ENCODE data around the gene C1QTNF1. TPM values are rescaled to one million over a fixed set of nuclear protein-coding genes. Genes with fewer than 3 reads are reported as not detected.

Gene C1QTNF1
- total RNA-seq, 3 donors from 2014 or later, result 0.29 to 0.41 (median 0.38) TPM

DNA sequence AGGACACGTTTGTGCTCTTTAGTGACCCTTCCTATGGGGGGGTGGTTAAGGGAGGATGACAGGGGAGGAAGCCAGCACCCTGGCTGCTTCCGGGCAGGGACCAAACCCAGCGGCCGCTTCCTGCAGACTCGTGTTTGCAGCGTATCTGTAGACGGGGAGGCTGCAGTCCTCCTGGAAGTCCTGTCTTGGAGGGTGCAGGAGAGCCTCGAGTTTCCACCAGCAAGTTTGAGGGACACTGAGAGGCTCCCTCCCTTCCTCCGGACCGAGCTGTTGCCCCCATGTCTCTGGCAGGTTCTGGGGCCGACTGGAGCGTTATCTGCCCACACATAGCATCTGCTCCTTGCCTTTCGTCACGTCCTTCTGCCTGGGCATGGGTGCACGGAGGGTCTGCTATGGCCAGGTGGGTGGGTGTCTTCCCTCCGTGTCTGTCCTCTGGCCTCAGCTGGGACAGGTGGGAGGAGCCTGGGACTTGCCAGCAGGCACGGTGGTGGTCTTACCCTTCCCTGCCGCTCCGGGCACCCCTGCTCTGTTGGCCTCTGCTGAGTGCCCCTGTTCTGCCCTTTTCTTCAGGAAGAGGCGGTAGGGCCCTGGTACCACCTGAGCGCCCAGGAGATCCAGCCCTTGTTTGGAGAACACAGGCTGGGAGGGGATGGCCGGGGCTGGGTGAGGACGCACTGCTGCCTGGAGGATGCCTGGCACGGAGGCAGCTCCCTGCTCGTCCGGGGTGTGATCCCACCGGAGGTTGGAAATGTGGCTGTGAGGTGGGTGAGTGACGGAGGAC, 59.4 kb downstream of the C1QTNF1 start:
- Mint-ChIP-seq H3K4me3 (no peak overlapping the region), H3K27me3 (ENCODE audit: low read depth) (no peaks in the 10 kb centered on the region), H3K36me3 (ENCODE audit: insufficient read depth) (peaks cover 26% of the 10 kb centered on the region), H3K4me1 (ENCODE audit: low read depth) (no peaks in the 10 kb centered on the region), H3K9me3 (no peaks in the 10 kb centered on the region)
- DNase-seq (no peak), ATAC-seq (no peak)

DNA sequence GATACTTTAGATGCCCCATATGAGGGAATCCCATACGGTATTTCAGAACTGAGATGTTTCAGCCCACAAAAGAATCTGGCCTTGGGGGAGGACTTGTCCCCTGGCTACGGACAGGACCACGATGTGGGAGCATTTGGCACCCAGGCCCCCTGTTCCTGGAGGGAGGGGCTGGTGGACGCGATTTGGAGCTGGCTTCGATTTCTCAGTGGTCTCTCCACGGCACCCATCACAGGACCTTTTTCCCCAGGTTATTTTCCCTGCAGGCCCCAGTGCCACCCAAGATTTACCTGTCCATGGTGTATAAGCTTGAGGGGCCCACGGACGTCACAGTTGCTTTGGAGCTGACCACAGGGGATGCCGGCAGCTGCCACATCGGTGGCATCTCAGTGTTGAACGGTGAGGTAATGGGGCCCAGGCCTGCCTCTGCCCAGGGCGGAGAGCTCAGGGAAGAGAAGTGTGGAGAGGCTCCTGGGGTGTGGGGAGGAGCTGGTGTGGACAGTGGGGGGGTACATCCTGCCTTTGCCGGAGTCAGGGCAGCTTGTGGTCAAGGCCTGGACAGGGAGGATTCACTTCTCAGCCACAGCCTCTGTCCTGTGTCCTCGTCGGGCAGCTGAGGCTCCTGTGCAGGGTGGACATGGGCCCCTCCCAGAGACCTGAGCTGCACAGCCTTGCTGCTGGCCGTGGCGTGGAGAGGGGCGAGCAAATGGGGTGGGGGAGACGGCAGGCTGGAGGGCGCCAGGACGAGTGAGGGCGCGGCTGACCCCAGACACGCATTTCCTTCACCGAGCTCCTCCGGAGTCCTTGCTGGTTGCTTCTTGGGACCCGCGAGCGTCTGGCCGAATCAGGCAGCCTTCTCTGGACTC, 60.6 kb downstream of the C1QTNF1 start:
- Mint-ChIP-seq H3K9me3 (no peaks in the 10 kb centered on the region), H3K27me3 (ENCODE audit: low read depth) (no peaks in the 10 kb centered on the region), H3K36me3 (ENCODE audit: insufficient read depth) (peaks cover 23% of the 10 kb centered on the region), H3K4me1 (ENCODE audit: low read depth) (no peaks in the 10 kb centered on the region), H3K4me3 (no peak overlapping the region)
- DNase-seq (no peak), ATAC-seq (no peak)

DNA sequence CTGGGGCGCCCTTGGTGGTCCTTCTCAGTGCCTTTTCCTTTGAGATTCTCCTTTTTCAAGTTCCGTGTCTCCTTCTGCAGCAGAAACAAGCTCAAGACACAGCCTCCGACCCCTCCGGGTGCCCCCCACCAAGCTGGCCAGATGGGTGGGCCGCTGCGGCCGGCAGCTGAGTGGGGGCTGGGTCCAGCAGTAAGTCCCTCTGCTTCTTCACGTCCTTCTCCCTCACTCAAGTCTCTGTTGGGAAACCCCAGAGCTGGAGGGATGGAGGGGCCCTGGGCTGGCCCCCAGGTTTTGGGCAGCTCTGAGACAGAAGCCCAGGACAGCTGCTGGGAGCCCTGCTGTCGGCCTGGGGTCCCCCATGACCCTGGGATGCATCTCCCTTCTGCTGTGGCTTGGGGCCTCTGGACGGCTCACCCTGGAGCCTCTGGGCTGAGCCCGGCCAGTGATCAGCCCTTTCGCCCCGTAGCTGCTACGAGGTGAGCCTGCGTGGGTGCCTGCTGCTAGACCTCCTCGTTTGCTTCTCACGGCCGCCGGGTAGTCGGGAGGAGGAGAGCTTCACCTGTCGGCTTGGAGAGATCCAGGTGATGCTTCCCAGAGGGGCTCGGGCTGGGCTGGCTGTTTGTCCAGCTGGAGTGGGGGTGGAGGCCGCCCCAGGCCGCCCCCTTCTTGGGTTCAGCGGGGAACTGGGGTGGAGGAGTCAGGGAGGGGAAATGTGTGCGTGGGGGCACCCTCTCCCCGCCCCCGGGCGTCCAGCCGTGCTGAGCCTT, 61.4 kb downstream of the C1QTNF1 start:
- Mint-ChIP-seq H3K36me3 (ENCODE audit: insufficient read depth) (peaks cover 17% of the 10 kb centered on the region), H3K4me1 (ENCODE audit: low read depth) (no peaks in the 10 kb centered on the region), H3K27me3 (ENCODE audit: low read depth) (no peaks in the 10 kb centered on the region), H3K9me3 (no peaks in the 10 kb centered on the region), H3K4me3 (no peak overlapping the region)
- ATAC-seq (no peak), DNase-seq (no peak)

DNA sequence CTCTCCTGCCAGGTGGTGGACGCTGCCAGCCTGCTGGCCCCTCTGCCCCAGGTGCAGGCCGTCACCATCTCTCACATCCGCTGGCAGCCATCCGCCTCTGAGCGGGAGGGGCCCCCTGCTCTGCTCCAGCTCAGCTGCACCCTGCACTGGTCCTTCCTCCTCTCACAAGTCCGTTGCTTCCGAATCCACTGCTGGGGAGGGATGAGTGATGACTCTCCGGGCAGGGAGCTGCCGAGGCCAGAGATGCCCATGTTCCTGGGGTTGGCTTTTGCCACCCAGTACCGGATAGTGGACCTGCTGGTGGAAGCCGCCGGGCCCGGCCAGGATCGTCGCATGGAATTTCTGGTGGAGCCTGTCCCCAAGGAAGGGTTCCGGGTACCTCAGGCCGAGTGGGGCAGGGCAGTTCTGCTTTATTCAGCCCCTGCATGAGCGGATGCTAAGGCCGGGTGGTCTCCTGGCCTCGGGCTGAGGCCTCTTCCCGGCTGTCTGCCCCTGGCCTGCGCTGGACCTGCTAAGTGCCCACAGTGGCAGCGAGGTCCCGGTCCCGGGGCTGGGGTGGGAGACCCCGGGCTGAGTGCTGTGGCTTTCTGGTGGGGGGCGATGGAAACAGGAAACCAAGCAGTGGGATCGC, 62.1 kb downstream of the C1QTNF1 start:
- DNase-seq (no peak), ATAC-seq (no peak)
- Mint-ChIP-seq H3K9me3 (no peaks in the 10 kb centered on the region), H3K27me3 (ENCODE audit: low read depth) (no peaks in the 10 kb centered on the region), H3K4me1 (ENCODE audit: low read depth) (no peaks in the 10 kb centered on the region), H3K4me3 (peak overlapping the region; percentile 26), H3K36me3 (ENCODE audit: insufficient read depth) (peaks cover 11% of the 10 kb centered on the region)

DNA sequence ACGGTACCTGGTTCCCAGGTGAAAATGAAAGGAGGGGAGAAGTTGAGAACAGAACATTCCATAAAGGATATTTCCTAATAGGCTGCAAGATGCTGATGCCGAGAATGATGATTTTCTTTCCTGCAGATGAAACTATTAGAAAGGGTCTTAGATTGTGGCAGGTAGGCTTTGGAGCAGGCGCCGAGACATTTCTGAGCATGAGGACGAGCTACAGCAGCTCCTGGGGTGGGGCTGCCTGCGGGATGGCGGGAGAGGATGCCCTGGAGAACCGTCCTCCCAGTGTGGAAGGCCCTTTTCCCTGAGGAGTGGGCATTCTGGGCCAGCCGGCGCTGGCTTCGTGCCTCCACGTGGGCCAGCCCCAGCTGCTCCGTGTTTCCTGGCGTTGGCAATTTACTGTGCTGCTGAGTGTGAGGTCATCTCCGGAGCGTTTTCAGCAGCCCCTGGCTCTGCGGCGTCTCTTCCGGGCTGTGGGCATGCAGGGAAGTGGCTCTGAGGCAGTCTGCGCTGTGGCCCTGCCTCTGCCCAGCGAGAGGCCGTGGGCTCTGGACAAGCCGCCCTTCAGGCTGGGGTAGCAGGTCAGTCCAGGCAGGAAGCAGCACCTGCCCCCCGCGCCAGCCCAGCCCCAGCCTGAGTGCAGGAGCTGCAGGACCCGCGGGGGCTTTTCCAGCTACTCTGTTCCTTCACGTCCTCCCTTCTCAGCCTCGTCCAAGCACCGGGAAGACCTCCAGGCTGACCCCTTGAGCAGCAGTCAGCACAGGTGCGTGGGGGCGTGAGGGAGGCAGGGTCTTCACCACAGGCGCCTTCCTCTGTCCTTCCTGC, 62.8 kb downstream of the C1QTNF1 start:
- H3K4me1 Mint-ChIP-seq (ENCODE audit: low read depth), result no peaks in the 10 kb centered on the region
- H3K4me3 Mint-ChIP-seq, result no peak overlapping the region
- peaks cover 10% of the 10 kb centered on the region for H3K36me3 Mint-ChIP-seq (ENCODE audit: insufficient read depth)
- no peaks in the 10 kb centered on the region for H3K9me3 Mint-ChIP-seq
- DNase-seq, result no peak
- peak in 1 of 2 donors; percentile 4 for ATAC-seq
- no peaks in the 10 kb centered on the region for H3K27me3 Mint-ChIP-seq (ENCODE audit: low read depth)

DNA sequence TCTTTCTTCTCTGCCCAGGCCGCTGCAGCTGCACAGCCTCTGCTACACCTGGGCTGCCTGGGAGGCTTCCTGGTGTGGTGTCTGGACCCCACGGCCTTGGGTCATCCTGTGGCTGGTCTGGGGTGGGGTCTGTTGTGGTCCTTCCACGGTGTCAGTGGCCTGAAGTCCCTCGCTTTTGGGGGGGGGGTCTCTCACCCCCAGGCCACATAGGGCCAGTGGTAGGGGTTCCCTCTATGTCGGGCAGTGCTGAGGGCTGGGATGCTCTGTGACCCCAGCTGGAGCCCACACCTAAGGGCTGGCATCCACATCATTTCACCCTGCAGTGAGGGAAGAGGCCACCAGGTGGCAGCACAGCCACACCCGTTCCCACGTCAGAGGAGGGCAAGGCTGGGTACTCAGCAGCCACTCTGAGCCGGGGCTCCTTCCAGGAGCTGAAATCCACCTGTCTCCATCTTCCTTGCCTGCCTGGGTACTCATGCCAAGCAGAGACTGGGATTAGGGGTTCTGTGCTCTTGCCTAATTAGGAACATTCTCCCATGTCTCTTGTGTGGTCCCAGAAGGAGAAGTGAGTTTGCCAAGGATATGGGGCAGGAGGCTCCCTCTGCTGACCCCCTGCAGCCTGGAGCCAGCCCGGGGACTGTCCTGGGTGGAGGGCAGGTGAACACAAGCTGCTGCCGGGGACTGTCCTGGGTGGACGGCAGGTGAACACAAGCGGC, 63.6 kb downstream of the C1QTNF1 start:
- ATAC-seq (peak; percentile 77 to 85), DNase-seq (peak; percentile 57)
- peaks cover 2% of the 10 kb centered on the region for H3K4me1 Mint-ChIP-seq (ENCODE audit: low read depth)
- peaks cover 6% of the 10 kb centered on the region for H3K27me3 Mint-ChIP-seq (ENCODE audit: low read depth)
- no peaks in the 10 kb centered on the region for H3K9me3 Mint-ChIP-seq
- no peak overlapping the region for H3K4me3 Mint-ChIP-seq
- H3K36me3 Mint-ChIP-seq (ENCODE audit: insufficient read depth), result peaks cover 8% of the 10 kb centered on the region

DNA sequence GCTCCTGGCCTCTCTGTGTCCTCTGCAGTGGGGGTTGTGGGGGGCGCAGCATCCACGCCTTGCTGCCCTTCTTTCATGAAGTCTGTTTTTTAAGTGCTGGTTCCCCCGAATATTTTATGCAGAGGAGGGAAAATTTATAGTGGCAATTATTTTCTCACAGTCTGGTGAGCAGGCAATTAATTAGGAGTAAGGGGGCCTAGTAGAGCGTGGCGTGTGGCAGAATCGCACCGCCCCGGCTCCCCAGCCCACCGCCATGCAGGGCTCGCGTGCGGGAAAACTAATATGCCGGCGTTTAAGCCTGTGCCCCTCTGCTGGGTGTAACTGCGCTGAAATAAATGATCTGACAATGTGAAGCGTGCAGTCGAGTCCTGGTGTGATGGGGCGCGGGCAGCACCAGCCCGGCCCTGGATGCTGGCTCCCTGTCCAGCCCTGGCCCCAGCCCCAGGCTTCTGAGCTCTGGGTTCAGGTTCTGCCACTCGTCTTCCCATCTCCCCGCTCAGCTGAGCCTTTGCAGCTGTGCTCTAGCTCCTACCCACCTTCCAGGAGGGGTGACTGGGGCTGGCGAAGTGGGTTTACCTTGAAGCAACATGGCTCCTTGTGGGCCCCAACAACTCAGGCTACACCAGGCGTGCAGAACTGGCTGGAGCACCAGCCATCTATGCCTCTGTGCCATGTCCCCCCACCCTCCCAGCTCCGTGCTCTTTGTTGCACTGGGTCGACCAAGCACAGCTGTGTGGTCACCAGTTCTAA, 64.5 kb downstream of the C1QTNF1 start:
- DNase-seq (no peak), ATAC-seq (no peak)
- Mint-ChIP-seq H3K4me1 (ENCODE audit: low read depth) (peaks cover 4% of the 10 kb centered on the region), H3K27me3 (ENCODE audit: low read depth) (peaks cover 8% of the 10 kb centered on the region), H3K4me3 (no peak overlapping the region), H3K9me3 (no peaks in the 10 kb centered on the region), H3K36me3 (ENCODE audit: insufficient read depth) (peaks cover 8% of the 10 kb centered on the region)

DNA sequence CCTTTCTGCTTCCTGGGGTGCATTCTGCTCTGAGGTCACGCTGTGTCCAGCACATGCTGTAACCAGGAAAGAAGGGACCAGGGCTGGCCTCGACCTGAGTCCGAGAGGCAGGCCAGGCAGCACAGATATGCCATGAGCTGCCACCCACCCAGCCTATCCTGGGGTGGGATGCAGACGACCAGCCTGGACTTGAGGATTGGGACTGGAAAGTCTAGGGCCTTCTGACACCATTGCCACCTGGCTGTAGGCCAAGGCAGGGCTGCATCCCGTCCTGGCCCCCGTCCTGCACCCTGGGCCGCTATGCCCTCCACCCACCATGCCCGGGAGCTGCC, 65.0 kb downstream of the C1QTNF1 start:
- DNase-seq (no peak), ATAC-seq (no peak)
- peaks cover 4% of the 10 kb centered on the region for H3K36me3 Mint-ChIP-seq (ENCODE audit: insufficient read depth)
- H3K4me3 Mint-ChIP-seq, result no peak overlapping the region
- no peaks in the 10 kb centered on the region for H3K9me3 Mint-ChIP-seq
- H3K27me3 Mint-ChIP-seq (ENCODE audit: low read depth), result peaks cover 8% of the 10 kb centered on the region
- peaks cover 6% of the 10 kb centered on the region for H3K4me1 Mint-ChIP-seq (ENCODE audit: low read depth)

DNA sequence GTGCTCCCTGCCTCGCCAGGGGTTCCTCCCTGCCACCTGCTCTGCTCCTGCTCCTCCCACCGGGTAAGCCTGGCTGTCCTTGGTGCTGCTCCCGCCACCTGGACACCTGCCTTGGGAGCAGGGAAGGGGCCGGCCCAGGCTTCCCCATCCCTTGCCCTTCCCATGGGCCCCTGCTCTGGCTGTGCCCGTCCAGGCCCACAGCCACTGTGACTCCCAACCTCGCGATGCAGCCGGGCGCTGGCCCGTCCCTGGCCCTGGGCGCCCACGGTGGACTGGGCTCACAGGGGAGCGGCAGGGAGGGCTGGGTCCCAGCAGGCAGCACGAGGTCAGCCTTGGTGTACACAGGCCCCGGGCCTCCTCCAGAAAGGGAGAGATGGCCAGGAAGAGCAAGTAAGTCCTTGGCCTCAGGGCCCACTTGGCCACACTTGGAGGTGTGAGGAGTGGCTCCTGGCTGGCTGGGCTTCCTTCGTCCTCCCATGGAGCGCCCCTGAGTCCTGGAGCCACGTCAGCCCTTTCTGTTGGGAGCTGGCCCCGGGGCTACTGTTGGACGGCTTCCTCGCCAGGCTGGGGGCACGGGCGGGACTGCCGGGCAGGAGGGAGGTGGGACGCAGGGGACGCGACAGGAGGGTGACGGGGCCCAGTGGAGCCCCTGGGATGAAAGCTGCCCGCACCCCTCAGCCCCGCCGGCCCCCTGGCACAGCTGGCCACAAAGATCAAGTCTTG, 65.9 kb downstream of the C1QTNF1 start:
- Mint-ChIP-seq H3K9me3 (no peaks in the 10 kb centered on the region), H3K4me1 (ENCODE audit: low read depth) (peaks cover 6% of the 10 kb centered on the region), H3K27me3 (ENCODE audit: low read depth) (peaks cover 13% of the 10 kb centered on the region), H3K36me3 (ENCODE audit: insufficient read depth) (peaks cover 4% of the 10 kb centered on the region), H3K4me3 (no peak overlapping the region)
- DNase-seq (no peak), ATAC-seq (no peak)

DNA sequence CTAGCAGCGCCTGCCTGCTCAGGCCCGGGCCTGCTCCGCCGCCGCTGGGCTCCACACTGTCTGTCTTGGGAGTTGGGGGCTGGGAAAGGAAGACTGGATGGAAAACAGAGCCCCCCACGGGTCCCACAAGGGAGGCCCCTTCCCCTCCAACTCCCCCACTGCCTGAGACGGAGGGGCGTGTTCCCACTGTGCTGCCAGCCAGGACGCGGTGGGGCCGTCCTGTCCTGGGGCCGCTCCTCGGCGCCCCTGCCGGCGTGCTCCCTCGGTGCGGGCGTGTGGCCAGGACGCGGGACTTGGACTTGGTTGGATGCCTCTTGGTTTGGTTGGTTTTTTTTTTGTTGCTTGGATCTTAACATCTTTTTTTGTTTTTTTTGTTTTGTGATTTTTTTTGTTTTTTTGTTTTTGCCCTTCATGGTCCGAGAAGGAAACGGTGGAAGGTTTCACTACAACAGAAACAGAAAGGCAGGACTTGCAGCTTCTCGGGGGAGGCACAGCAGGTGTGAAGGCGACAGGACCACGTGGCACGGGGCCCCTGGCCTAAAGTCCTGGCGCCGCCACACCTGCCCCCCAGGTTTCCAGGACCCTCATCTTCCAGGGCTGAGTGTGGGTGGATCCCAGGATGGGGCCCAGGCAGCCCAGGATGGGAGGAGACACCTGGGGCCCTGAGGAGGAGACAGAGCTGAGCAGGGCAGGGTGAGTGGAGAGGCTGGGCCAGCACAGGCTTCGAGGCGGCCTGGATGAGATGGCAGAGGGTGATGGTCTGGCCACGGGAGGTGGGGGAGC, 66.7 kb downstream of the C1QTNF1 start:
- peaks cover 6% of the 10 kb centered on the region for H3K4me1 Mint-ChIP-seq (ENCODE audit: low read depth)
- H3K9me3 Mint-ChIP-seq, result no peaks in the 10 kb centered on the region
- peaks cover 4% of the 10 kb centered on the region for H3K36me3 Mint-ChIP-seq (ENCODE audit: insufficient read depth)
- no peak overlapping the region for H3K4me3 Mint-ChIP-seq
- ATAC-seq (no peak), DNase-seq (no peak)
- peaks cover 18% of the 10 kb centered on the region for H3K27me3 Mint-ChIP-seq (ENCODE audit: low read depth)

DNA sequence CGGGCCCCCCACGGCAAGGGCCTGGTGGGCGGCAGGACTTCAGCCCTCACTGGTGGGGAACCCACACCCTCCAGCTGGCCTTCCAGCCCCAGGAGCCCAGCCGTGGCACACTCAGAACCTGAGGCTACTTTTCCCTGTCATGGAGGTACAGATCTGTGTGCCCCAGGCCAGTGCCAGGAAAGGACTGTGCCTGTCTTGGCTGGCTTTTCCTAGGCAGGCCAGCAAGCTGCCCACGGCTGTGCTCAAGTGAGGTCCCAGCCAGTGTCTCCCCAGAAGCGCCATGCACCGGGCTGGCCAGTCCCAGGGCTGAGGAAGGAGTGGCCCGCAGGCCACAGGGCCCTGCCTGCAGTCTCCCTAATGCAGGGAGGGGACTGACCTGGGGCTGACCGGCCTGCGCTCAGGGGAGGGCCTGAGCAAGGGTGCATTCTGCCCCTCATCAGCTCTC, 67.3 kb downstream of the C1QTNF1 start:
- Mint-ChIP-seq H3K27me3 (ENCODE audit: low read depth) (peaks cover 21% of the 10 kb centered on the region), H3K4me3 (no peak overlapping the region), H3K9me3 (no peaks in the 10 kb centered on the region), H3K4me1 (ENCODE audit: low read depth) (peaks cover 6% of the 10 kb centered on the region), H3K36me3 (ENCODE audit: insufficient read depth) (peaks cover 3% of the 10 kb centered on the region)
- ATAC-seq, result no peak
- no peak for DNase-seq
